Keratinocyte (primary cell): Measurements from ENCODE around the gene EVPLL. TPM values are rescaled to one million over a fixed set of nuclear protein-coding genes. Genes with fewer than 3 reads are reported as not detected.

Experiments used
- DNase-seq: peaks from one replicate; pipeline ENCODE4 v3.0.0-alpha.2; 2011; ENCODE audit warnings: low read depth, missing footprints, low spot score
- FAIRE-seq: peaks from 2 replicates; lab custom pipeline; 2011; peaks lifted over from hg19 to GRCh38; lab: Jason Lieb, UNC
- H2AFZ ChIP-seq: 2 replicates; pipeline ENCODE4 v1.6.0; 2012; ENCODE audit warnings: low read length, control low read depth, inconsistent platforms; ENCODE audit not compliant: control insufficient read depth
- H3K27ac ChIP-seq: 2 replicates; pipeline ENCODE4 v1.5.1; 2011; ENCODE audit warnings: low read length; ENCODE audit not compliant: control insufficient read depth, insufficient read depth
- H3K27me3 ChIP-seq: 3 replicates; pipeline ENCODE4 v1.6.0; 2011; ENCODE audit warnings: low read length; ENCODE audit not compliant: control insufficient read depth, insufficient read depth; ENCODE audit errors: extremely low read depth
- H3K36me3 ChIP-seq, 2 experiments: 2 replicates in 1 of 2; 3 replicates in 1 of 2; pipeline ENCODE4 v1.5.1; 2011; ENCODE audit warnings: low read length in 2 of 2, mild to moderate bottlenecking in 1 of 2; ENCODE audit not compliant: control insufficient read depth in 2 of 2, insufficient read depth in 2 of 2; ENCODE audit errors: extremely low read depth in 1 of 2
- H3K4me1 ChIP-seq: 3 replicates; pipeline ENCODE4 v1.5.1; 2011; ENCODE audit warnings: low read length; ENCODE audit not compliant: control insufficient read depth, insufficient read depth; ENCODE audit errors: extremely low read depth
- H3K4me2 ChIP-seq: 3 replicates; pipeline ENCODE4 v1.6.0; 2011; ENCODE audit warnings: low read depth, low read length; ENCODE audit not compliant: control insufficient read depth, insufficient read depth; ENCODE audit errors: extremely low read depth
- H3K4me3 ChIP-seq, 3 experiments: fragments of 200-600 bp in 1 of 3; sonication (generic) in 1 of 3; 2 replicates in 2 of 3; 3 replicates in 1 of 3; pipeline ENCODE4 v1.5.1; 2011 to 2016; ENCODE audit warnings: low read length in 3 of 3, mild to moderate bottlenecking in 3 of 3, control low read depth in 2 of 3, inconsistent platforms in 1 of 3, low read depth in 1 of 3, mixed read lengths in 1 of 3, mixed run types in 1 of 3, moderate library complexity in 1 of 3; ENCODE audit not compliant: control insufficient read depth in 2 of 3, insufficient read depth in 2 of 3; ENCODE audit errors: extremely low read depth in 1 of 3
- H3K79me2 ChIP-seq: 2 replicates; pipeline ENCODE4 v1.6.0; 2012; ENCODE audit warnings: low read length; ENCODE audit not compliant: control insufficient read depth, insufficient read depth
- H3K9ac ChIP-seq: 3 replicates; pipeline ENCODE4 v1.6.0; 2011; ENCODE audit warnings: low read length; ENCODE audit not compliant: control insufficient read depth, insufficient read depth; ENCODE audit errors: extremely low read depth
- H3K9me1 ChIP-seq: 3 replicates; pipeline ENCODE4 v1.6.0; 2011; ENCODE audit warnings: low read length; ENCODE audit not compliant: control insufficient read depth, insufficient read depth; ENCODE audit errors: extremely low read depth
- H3K9me3 ChIP-seq: 2 replicates; pipeline ENCODE4 v1.5.1; 2012; ENCODE audit warnings: low read depth, low read length; ENCODE audit not compliant: control insufficient read depth
- H4K20me1 ChIP-seq: 3 replicates; pipeline ENCODE4 v1.6.0; 2011; ENCODE audit warnings: low read length; ENCODE audit not compliant: control insufficient read depth, insufficient read depth; ENCODE audit errors: extremely low read depth
- EZH2 ChIP-seq: IDR thresholded peaks from one replicate; pipeline ENCODE4 v1.6.1; 2012; ENCODE audit warnings: inconsistent platforms, mild to moderate bottlenecking, low read length, moderate library complexity
- dilution Hi-C: fragments of 300-500 bp; cut with MboI; formaldehyde crosslinking; loops from one replicate; pipeline ENCODE4 v1.7.0; 2020; ENCODE audit warnings: low sequenced_read_pairs; ENCODE audit not compliant: extremely low pct_ligation_motif_present
- polyA plus RNA-seq, 5 experiments: library from polyadenylated mRNA; depleted of rRNA in 3 of 5; stranded (reverse) in 3 of 5; stranded (forward) in 1 of 5; unstranded in 1 of 5; fragments of >200 nt; gene quantifications; 1 replicate in 1 of 5; 2 replicates in 3 of 5; 3 replicates in 1 of 5; pipeline versions ENCODE4 v1.2.1 to v1.2.3, GENCODE V29; 2011 to 2012; ENCODE audit warnings: missing spikeins in 2 of 5, low read depth in 1 of 5, low replicate concordance in 1 of 5
- TF ChIP-seq, protein P1 (sequence below), 3 experiments: IDR thresholded peaks in 1 of 3; conservative IDR thresholded peaks in 1 of 3; optimal IDR thresholded peaks in 1 of 3; 2 replicates in 2 of 3; 3 replicates in 1 of 3; pipeline versions ENCODE3 to v1.5.1; 2011; ENCODE audit warnings: low read length in 3 of 3, mild to moderate bottlenecking in 3 of 3, moderate library complexity in 2 of 3, control low read depth in 1 of 3, inconsistent platforms in 1 of 3; ENCODE audit not compliant: insufficient read depth in 2 of 3; ENCODE audit errors: extremely low read depth in 1 of 3

The EVPLL gene
- polyA plus RNA-seq, 1 donor (not counting 4 experiments of a cell fraction or from before 2014, with no cell fraction given) = 0.31 TPM

DNA sequence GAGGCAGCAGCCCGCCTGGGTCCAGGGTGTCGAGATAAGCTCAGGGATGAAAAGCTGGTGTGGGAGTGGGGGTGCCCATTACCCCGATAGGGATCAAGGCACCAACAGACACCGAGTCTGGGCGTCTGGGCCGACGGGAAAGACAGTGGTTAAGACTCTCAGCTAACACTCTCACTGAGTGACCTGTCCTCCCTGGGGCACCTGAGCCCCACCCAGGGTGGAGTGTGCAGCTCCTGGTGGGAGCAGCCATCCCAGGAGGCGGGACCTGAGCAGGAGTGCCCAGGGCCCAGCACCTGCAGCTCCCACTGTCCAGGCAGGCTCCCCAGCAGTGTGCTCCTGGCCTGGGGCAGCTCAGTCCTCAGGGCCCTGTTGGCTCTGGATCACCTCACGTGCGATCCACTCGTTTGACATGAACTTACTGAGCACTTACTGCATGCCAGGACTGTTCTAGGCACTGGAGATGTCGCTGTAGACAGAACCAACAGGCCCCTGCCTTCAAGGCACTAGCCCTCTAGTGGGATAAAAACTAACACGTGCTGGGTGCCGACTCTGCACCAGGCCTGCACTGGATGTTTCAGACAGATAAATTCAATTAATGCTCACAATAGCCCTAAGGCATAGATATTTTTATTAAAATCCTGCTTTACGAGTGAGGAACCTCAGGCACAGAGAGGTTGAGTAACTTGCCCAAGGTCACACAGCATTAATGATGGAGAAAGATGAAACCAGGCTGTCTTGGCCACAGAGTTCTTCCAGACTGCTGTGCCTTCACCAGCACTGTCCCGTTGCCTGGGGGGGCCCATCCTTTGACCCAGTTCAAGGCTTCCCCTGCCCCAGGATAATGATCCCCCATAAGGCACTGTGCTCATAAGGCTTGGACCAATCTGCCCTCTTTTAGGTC lies 1.9 kb downstream of the EVPLL start:
- H3K9me3 ChIP-seq = no peaks in the 10 kb centered on the region
- dilution Hi-C loops = no loop called here
- H3K4me3 ChIP-seq = no peak overlapping the region

DNA sequence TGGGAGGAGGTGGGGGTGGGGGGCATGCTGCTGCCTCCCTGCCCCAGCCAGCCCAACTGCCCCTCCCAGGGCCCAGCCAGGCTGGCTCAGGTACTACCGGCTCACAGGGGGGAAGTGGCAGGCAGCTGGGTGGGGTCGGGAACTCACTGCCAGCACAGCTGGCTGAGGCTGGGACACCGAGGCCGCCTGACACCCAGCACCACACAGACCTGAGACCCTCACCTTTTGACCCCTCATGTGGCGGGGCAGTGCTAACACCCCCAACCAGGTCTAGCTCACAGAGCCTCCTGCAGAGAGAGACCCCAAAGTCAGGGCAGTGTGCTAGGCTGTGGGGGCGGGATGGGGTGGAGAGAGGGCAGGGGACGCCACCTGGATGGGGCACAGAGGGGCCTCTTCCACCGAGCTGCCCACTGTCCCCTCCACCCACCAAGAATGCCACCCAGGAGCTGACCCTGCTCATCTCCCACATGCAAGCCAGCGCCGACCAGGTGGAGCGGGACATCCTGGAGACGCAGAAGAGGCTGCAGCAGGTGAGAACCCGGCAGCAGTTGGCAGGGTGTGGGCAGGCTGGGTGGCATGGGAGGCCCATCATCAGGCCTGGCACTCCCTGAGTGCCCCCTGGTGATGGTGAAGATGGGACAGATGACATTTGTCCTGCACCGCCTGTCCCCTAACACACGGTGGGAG lies 3.0 kb downstream of the EVPLL start:
- Histone ChIP-seq H3K79me2 (no peaks in the 10 kb centered on the region), H3K27me3 (peaks cover 24% of the 10 kb centered on the region), H3K4me2 (no peak overlapping the region), H3K4me3 (no peak overlapping the region), H3K4me1 (peaks cover 19% of the 10 kb centered on the region), H3K9me3 (no peaks in the 10 kb centered on the region), H4K20me1 (no peaks in the 10 kb centered on the region), H3K27ac (no peak overlapping the region), H2AFZ (no peak overlapping the region), H3K9me1 (no peaks in the 10 kb centered on the region), H3K36me3 (no peaks in the 10 kb centered on the region), H3K9ac (no peak overlapping the region)
- DNase-seq (no peak), FAIRE-seq (no peak)
- TF ChIP-seq EZH2 = no peak
- dilution Hi-C loops = no loop called here

More for the DNA sequence above, 1.9 kb downstream of the EVPLL start:
- no peak overlapping the region for H3K27ac ChIP-seq
- DNase-seq (no peak), FAIRE-seq (peak; percentile 46)
- H3K9ac ChIP-seq = no peak overlapping the region
- H3K27me3 ChIP-seq = peaks cover 24% of the 10 kb centered on the region
- H3K4me1 ChIP-seq = peaks cover 19% of the 10 kb centered on the region
- no peak overlapping the region for H3K4me2 ChIP-seq
- no peak for TF ChIP-seq EZH2
- TF ChIP-seq, protein P1, sequence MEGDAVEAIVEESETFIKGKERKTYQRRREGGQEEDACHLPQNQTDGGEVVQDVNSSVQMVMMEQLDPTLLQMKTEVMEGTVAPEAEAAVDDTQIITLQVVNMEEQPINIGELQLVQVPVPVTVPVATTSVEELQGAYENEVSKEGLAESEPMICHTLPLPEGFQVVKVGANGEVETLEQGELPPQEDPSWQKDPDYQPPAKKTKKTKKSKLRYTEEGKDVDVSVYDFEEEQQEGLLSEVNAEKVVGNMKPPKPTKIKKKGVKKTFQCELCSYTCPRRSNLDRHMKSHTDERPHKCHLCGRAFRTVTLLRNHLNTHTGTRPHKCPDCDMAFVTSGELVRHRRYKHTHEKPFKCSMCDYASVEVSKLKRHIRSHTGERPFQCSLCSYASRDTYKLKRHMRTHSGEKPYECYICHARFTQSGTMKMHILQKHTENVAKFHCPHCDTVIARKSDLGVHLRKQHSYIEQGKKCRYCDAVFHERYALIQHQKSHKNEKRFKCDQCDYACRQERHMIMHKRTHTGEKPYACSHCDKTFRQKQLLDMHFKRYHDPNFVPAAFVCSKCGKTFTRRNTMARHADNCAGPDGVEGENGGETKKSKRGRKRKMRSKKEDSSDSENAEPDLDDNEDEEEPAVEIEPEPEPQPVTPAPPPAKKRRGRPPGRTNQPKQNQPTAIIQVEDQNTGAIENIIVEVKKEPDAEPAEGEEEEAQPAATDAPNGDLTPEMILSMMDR (optimal IDR thresholded peaks at IDR 0.05 in 1 of 3, IDR thresholded peaks at IDR 0.05 in 1 of 3, conservative IDR thresholded peaks at IDR 0.05 in 1 of 3; ENCODE audit: extremely low read depth in 1 of 3, insufficient read depth in 2 of 3, low read length in 3 of 3) = no peak
- no peaks in the 10 kb centered on the region for H3K9me1 ChIP-seq
- no peaks in the 10 kb centered on the region for H4K20me1 ChIP-seq
- H3K79me2 ChIP-seq = no peaks in the 10 kb centered on the region
- H2AFZ ChIP-seq = no peak overlapping the region
- H3K36me3 ChIP-seq = no peaks in the 10 kb centered on the region
